GM12878 (cell line): ENCODE measurements around the gene TSPYL6. TPM values are rescaled to one million over a fixed set of nuclear protein-coding genes. Genes with fewer than 3 reads are reported as not detected.

Experiments used
- ASH2L ChIP-seq: fragments of 300-600, 200-600 bp; sonication (generic); IDR thresholded peaks from 2 replicates; pipeline ENCODE4 v1.6.1; 2017; ENCODE audit warnings: low read depth, mild to moderate bottlenecking, borderline replicate concordance
- CHD2 ChIP-seq: IDR thresholded peaks from 2 replicates; pipeline ENCODE4 v1.6.1; 2011; ENCODE audit warnings: low read depth, low read length, improper control_type of control experiment, borderline replicate concordance
- IKZF1 ChIP-seq: fragments of 450-650 bp; conservative IDR thresholded peaks from 2 replicates; pipeline ENCODE4 v1.6.1; 2017; ENCODE audit warnings: antibody characterized with exemption, mild to moderate bottlenecking
- MTA2 ChIP-seq: fragments of 450-650 bp; IDR thresholded peaks from 2 replicates; pipeline ENCODE4 v1.6.1; 2016; ENCODE audit warnings: low read depth, mild to moderate bottlenecking, moderate library complexity
- NFIC ChIP-seq: IDR thresholded peaks from 2 replicates; pipeline ENCODE4 v1.6.1; 2012; ENCODE audit warnings: low read depth, mild to moderate bottlenecking, inconsistent platforms, low read length, moderate library complexity
- RAD51 ChIP-seq: fragments of 450-650 bp; IDR thresholded peaks from 2 replicates; pipeline ENCODE4 v1.6.1; 2016; ENCODE audit warnings: moderate library complexity, mild to moderate bottlenecking, inconsistent platforms
- RUNX3 ChIP-seq: IDR thresholded peaks from 2 replicates; pipeline ENCODE4 v1.6.1; 2012; ENCODE audit warnings: low read length, inconsistent platforms
- SMARCA5 ChIP-seq: fragments of 450-650 bp; IDR thresholded peaks from 2 replicates; pipeline ENCODE4 v1.6.1; 2017; ENCODE audit warnings: mild to moderate bottlenecking
- ZNF207 ChIP-seq: fragments of 450-650 bp; IDR thresholded peaks from 2 replicates; pipeline ENCODE4 v1.6.1; 2014; ENCODE audit warnings: antibody characterized with exemption, mild to moderate bottlenecking, borderline replicate concordance
- polyA plus RNA-seq, 11 experiments: library from polyadenylated mRNA; depleted of rRNA in 4 of 11; unstranded in 6 of 11; stranded (reverse) in 5 of 11; fragments of >200 nt; fragmentation: Nextera tagmentation in 4 of 11; fragmentation: Illumina TruSeq in 1 of 11; extraction: Ambion mirVana in 4 of 11; extraction: Trizol in 1 of 11; gene quantifications; 1 replicate in 1 of 11; 2 replicates in 10 of 11; pipeline versions ENCODE4 v1.2.1 to v1.2.3, GENCODE V29; 2011 to 2016; ENCODE audit warnings: inconsistent platforms in 2 of 11, missing spikeins in 2 of 11, low read depth in 1 of 11
- total RNA-seq, 4 experiments: library from RNA; depleted of rRNA in 3 of 4; stranded (reverse); fragments of >200 nt in 3 of 4; fragmentation: Illumina TruSeq in 1 of 4; extraction: Trizol in 1 of 4; gene quantifications; 2 replicates each; pipeline versions ENCODE4 v1.2.1 to v1.2.3, GENCODE V29; 2013 to 2021
- TF ChIP-seq, protein P1 (sequence below): IDR thresholded peaks from 2 replicates; pipeline ENCODE4 v1.6.1; 2011; ENCODE audit warnings: mild to moderate bottlenecking, low read depth, low read length, moderate library complexity; ENCODE audit not compliant: insufficient replicate concordance
- TF ChIP-seq, protein P2 (sequence below): IDR thresholded peaks from 2 replicates; pipeline ENCODE4 v1.6.1; 2012; ENCODE audit warnings: improper control_type of control experiment, low read depth, low read length; ENCODE audit not compliant: insufficient replicate concordance
- TF ChIP-seq, protein P3 (sequence below): fragments of 450-650 bp; IDR thresholded peaks from 2 replicates; pipeline ENCODE4 v1.6.1; 2016; ENCODE audit warnings: mild to moderate bottlenecking, moderate library complexity, borderline replicate concordance
- TF ChIP-seq, protein P4 (sequence below): fragments of 450-650 bp; IDR thresholded peaks from 2 replicates; pipeline ENCODE4 v1.6.1; 2016; ENCODE audit warnings: mild to moderate bottlenecking

The TSPYL6 gene
- total and polyA plus RNA-seq, 10 of the 15 experiments (the other 5 are each of a cell fraction or from before 2014, with no cell fraction given), result not detected

DNA sequence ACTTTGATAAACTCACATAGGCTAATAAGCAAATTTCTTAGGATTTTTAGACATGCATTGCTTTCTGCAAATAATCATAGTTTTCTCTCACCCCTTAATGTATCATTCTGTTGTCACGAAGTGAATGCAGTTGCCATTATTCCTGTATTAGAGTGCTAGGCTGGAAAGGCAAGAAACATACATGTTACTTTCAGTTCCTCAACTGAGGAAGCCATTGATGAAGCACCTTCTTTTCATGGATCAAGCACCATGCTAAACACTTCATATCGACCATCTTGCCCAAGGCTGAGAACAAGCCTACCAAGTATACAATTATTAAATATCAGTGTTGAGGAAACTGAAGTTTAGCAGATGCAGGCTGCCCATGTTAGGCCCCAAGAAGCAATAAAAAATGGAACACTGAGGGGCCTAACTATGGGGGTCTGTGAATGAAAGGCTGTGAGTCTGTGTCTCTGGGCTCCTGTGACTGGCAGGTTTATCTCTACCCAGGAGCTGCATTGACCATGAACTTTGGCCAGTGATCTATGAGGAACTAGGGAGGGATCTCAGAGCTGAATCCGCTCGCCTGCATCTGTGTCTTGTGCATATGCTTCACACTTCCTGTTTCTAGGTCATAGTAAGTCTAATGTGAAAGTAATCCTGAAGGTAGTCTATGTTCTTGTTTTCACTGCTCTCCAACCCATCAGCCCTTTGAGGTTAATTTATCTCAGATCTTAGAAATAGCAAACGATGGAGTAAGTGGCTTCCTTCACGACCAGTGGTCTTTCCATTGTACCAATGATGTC, 16.0 kb upstream of the TSPYL6 start (continued):
- TF ChIP-seq RAD51 (no peak), NFIC (no peak), MTA2 (0 out of 2 replicates have a peak, but pooled peaks have one; percentile 8), RUNX3 (peak; percentile 24; the same call in 1 of the 2 replicates), CHD2 (no peak), ASH2L (no peak), ZNF207 (no peak), SMARCA5 (peak; percentile 28; the same call in 1 of the 2 replicates), IKZF1 (0 out of 2 replicates have a peak, but pooled peaks have one; percentile 20)
- TF ChIP-seq, protein P1, sequence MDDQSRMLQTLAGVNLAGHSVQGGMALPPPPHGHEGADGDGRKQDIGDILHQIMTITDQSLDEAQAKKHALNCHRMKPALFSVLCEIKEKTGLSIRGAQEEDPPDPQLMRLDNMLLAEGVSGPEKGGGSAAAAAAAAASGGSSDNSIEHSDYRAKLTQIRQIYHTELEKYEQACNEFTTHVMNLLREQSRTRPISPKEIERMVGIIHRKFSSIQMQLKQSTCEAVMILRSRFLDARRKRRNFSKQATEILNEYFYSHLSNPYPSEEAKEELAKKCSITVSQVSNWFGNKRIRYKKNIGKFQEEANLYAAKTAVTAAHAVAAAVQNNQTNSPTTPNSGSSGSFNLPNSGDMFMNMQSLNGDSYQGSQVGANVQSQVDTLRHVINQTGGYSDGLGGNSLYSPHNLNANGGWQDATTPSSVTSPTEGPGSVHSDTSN, result no peak
- TF ChIP-seq, protein P2, sequence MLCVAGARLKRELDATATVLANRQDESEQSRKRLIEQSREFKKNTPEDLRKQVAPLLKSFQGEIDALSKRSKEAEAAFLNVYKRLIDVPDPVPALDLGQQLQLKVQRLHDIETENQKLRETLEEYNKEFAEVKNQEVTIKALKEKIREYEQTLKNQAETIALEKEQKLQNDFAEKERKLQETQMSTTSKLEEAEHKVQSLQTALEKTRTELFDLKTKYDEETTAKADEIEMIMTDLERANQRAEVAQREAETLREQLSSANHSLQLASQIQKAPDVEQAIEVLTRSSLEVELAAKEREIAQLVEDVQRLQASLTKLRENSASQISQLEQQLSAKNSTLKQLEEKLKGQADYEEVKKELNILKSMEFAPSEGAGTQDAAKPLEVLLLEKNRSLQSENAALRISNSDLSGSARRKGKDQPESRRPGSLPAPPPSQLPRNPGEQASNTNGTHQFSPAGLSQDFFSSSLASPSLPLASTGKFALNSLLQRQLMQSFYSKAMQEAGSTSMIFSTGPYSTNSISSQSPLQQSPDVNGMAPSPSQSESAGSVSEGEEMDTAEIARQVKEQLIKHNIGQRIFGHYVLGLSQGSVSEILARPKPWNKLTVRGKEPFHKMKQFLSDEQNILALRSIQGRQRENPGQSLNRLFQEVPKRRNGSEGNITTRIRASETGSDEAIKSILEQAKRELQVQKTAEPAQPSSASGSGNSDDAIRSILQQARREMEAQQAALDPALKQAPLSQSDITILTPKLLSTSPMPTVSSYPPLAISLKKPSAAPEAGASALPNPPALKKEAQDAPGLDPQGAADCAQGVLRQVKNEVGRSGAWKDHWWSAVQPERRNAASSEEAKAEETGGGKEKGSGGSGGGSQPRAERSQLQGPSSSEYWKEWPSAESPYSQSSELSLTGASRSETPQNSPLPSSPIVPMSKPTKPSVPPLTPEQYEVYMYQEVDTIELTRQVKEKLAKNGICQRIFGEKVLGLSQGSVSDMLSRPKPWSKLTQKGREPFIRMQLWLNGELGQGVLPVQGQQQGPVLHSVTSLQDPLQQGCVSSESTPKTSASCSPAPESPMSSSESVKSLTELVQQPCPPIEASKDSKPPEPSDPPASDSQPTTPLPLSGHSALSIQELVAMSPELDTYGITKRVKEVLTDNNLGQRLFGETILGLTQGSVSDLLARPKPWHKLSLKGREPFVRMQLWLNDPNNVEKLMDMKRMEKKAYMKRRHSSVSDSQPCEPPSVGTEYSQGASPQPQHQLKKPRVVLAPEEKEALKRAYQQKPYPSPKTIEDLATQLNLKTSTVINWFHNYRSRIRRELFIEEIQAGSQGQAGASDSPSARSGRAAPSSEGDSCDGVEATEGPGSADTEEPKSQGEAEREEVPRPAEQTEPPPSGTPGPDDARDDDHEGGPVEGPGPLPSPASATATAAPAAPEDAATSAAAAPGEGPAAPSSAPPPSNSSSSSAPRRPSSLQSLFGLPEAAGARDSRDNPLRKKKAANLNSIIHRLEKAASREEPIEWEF, result peak; percentile 42
- TF ChIP-seq, protein P3, sequence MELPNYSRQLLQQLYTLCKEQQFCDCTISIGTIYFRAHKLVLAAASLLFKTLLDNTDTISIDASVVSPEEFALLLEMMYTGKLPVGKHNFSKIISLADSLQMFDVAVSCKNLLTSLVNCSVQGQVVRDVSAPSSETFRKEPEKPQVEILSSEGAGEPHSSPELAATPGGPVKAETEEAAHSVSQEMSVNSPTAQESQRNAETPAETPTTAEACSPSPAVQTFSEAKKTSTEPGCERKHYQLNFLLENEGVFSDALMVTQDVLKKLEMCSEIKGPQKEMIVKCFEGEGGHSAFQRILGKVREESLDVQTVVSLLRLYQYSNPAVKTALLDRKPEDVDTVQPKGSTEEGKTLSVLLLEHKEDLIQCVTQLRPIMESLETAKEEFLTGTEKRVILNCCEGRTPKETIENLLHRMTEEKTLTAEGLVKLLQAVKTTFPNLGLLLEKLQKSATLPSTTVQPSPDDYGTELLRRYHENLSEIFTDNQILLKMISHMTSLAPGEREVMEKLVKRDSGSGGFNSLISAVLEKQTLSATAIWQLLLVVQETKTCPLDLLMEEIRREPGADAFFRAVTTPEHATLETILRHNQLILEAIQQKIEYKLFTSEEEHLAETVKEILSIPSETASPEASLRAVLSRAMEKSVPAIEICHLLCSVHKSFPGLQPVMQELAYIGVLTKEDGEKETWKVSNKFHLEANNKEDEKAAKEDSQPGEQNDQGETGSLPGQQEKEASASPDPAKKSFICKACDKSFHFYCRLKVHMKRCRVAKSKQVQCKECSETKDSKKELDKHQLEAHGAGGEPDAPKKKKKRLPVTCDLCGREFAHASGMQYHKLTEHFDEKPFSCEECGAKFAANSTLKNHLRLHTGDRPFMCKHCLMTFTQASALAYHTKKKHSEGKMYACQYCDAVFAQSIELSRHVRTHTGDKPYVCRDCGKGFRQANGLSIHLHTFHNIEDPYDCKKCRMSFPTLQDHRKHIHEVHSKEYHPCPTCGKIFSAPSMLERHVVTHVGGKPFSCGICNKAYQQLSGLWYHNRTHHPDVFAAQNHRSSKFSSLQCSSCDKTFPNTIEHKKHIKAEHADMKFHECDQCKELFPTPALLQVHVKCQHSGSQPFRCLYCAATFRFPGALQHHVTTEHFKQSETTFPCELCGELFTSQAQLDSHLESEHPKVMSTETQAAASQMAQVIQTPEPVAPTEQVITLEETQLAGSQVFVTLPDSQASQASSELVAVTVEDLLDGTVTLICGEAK, result no peak
- TF ChIP-seq, protein P4, sequence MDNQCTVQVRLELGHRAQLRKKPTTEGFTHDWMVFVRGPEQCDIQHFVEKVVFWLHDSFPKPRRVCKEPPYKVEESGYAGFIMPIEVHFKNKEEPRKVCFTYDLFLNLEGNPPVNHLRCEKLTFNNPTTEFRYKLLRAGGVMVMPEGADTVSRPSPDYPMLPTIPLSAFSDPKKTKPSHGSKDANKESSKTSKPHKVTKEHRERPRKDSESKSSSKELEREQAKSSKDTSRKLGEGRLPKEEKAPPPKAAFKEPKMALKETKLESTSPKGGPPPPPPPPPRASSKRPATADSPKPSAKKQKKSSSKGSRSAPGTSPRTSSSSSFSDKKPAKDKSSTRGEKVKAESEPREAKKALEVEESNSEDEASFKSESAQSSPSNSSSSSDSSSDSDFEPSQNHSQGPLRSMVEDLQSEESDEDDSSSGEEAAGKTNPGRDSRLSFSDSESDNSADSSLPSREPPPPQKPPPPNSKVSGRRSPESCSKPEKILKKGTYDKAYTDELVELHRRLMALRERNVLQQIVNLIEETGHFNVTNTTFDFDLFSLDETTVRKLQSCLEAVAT, result 0 out of 2 replicates have a peak, but pooled peaks have one; percentile 23
